Measurements from ENCODE around the gene FER. TPM values are rescaled to one million over a fixed set of nuclear protein-coding genes. Genes with fewer than 3 reads are reported as not detected.

The FER gene
- total RNA-seq, 1 experiment from 2014 or later = 19.4 TPM

- no peaks in the 10 kb centered on the region for H3K36me3 ChIP-seq (ENCODE audit: low read depth, low read length)
- intact Hi-C loops (cut with micrococcal nuclease) = no loop called here
- H3K9ac ChIP-seq (ENCODE audit: low read length) = no peak overlapping the region
- peaks cover 10% of the 10 kb centered on the region; the same call in 1 of the 2 replicates for H3K79me2 ChIP-seq (ENCODE audit: low read length)
- TF ChIP-seq EZH2phosphoT487 (IDR thresholded peaks at IDR 0.05; ENCODE audit: borderline replicate concordance, low read length) = no peak
- TF ChIP-seq EZH2 (IDR thresholded peaks at IDR 0.05; ENCODE audit: low read length, unreplicated experiment) = no peak
- TF ChIP-seq CTCF (conservative IDR thresholded peaks at IDR 0.05; ENCODE audit: low read depth, low read length) = no peak
- H2AFZ ChIP-seq (ENCODE audit: low read length) = no peak overlapping the region
- no peaks in the 10 kb centered on the region for H3K4me1 ChIP-seq (ENCODE audit: insufficient read depth, low read length)
- H4K20me1 ChIP-seq (ENCODE audit: low read length) = no peaks in the 10 kb centered on the region
- no peaks in the 10 kb centered on the region for H3K9me3 ChIP-seq (ENCODE audit: low read length)
- H3K9me2 ChIP-seq (replicated peaks; ENCODE audit: low read length) = no peaks in the 10 kb centered on the region
- H3K4me2 ChIP-seq (ENCODE audit: low read length) = no peak overlapping the region
- CTCF ChIA-PET = no interaction called here
- POLR2A ChIA-PET (ENCODE audit: unreplicated experiment) = no interaction called here
- H3F3A ChIP-seq (ENCODE audit: low read length, unreplicated experiment) = no peaks in the 10 kb centered on the region
- H3K4me3 ChIP-seq (ENCODE audit: low read length) = no peak overlapping the region
- DNase-seq (no peak), ATAC-seq (no peak)
- no TSS peak for BruUV-seq (replicated peaks)
- H3K27me3 ChIP-seq (ENCODE audit: low read length) = no peaks in the 10 kb centered on the region
- H3K27ac ChIP-seq (ENCODE audit: low read length) = no peak overlapping the region
Measured at GRCh38 chr5:108814551-108814950, 66.9 kb downstream of the FER start.

- H3K27me3 ChIP-seq (ENCODE audit: low read length) = no peaks in the 10 kb centered on the region
- BruUV-seq (replicated peaks) = no TSS peak
- H3K4me1 ChIP-seq (ENCODE audit: insufficient read depth, low read length) = no peaks in the 10 kb centered on the region
- no peaks in the 10 kb centered on the region for H3K9me3 ChIP-seq (ENCODE audit: low read length)
- peak; percentile 64; the same call in 1 of the 2 replicates for ATAC-seq
- no peak overlapping the region for H3K4me3 ChIP-seq (ENCODE audit: low read length)
- H3K4me2 ChIP-seq (ENCODE audit: low read length) = no peak overlapping the region
- no peaks in the 10 kb centered on the region for H3F3A ChIP-seq (ENCODE audit: low read length, unreplicated experiment)
- CTCF ChIA-PET = no interaction called here
- POLR2A ChIA-PET (ENCODE audit: unreplicated experiment) = interaction anchor here (0.6 kb wide), 2 partner anchors 10 to 117 kb away, joined by 3 to 4 read pairs; no protein-coding TSS in a partner anchor
- no peak overlapping the region for H3K27ac ChIP-seq (ENCODE audit: low read length)
- H3K79me2 ChIP-seq (ENCODE audit: low read length) = no peaks in the 10 kb centered on the region
- H3K36me3 ChIP-seq (ENCODE audit: low read depth, low read length) = no peaks in the 10 kb centered on the region
- peak; percentile 51 for DNase-seq
- intact Hi-C loops (cut with micrococcal nuclease) = no loop called here
- TF ChIP-seq CTCF (conservative IDR thresholded peaks at IDR 0.05; ENCODE audit: low read depth, low read length) (no peak), EZH2 (IDR thresholded peaks at IDR 0.05; ENCODE audit: low read length, unreplicated experiment) (no peak), EZH2phosphoT487 (IDR thresholded peaks at IDR 0.05; ENCODE audit: borderline replicate concordance, low read length) (no peak)
- H4K20me1 ChIP-seq (ENCODE audit: low read length) = no peaks in the 10 kb centered on the region
- no peak overlapping the region for H3K9ac ChIP-seq (ENCODE audit: low read length)
- H3K9me2 ChIP-seq (replicated peaks; ENCODE audit: low read length) = no peaks in the 10 kb centered on the region
- no peak overlapping the region for H2AFZ ChIP-seq (ENCODE audit: low read length)
Measured at GRCh38 chr5:108818613-108819272, 71.0 kb downstream of the FER start.

- no peaks in the 10 kb centered on the region for H3K9me2 ChIP-seq (replicated peaks; ENCODE audit: low read length)
- DNase-seq = no peak
- H3K4me3 ChIP-seq (ENCODE audit: low read length) = no peak overlapping the region
- intact Hi-C loops (cut with micrococcal nuclease) = no loop called here
- no peak overlapping the region for H3K9ac ChIP-seq (ENCODE audit: low read length)
- ATAC-seq = no peak
- H3K36me3 ChIP-seq (ENCODE audit: low read depth, low read length) = no peaks in the 10 kb centered on the region
- no peaks in the 10 kb centered on the region for H3K4me1 ChIP-seq (ENCODE audit: insufficient read depth, low read length)
- H2AFZ ChIP-seq (ENCODE audit: low read length) = no peak overlapping the region
- BruUV-seq (replicated peaks) = no TSS peak
- no peaks in the 10 kb centered on the region for H3K9me3 ChIP-seq (ENCODE audit: low read length)
- H3K27me3 ChIP-seq (ENCODE audit: low read length) = no peaks in the 10 kb centered on the region
- ChIA-PET CTCF (no interaction called here), POLR2A (ENCODE audit: unreplicated experiment) (no interaction called here)
- no peak overlapping the region for H3K4me2 ChIP-seq (ENCODE audit: low read length)
- no peaks in the 10 kb centered on the region for H4K20me1 ChIP-seq (ENCODE audit: low read length)
- H3K27ac ChIP-seq (ENCODE audit: low read length) = no peak overlapping the region
- TF ChIP-seq CTCF (conservative IDR thresholded peaks at IDR 0.05; ENCODE audit: low read depth, low read length) (no peak), EZH2phosphoT487 (IDR thresholded peaks at IDR 0.05; ENCODE audit: borderline replicate concordance, low read length) (no peak), EZH2 (IDR thresholded peaks at IDR 0.05; ENCODE audit: low read length, unreplicated experiment) (no peak)
- no peaks in the 10 kb centered on the region for H3K79me2 ChIP-seq (ENCODE audit: low read length)
- no peaks in the 10 kb centered on the region for H3F3A ChIP-seq (ENCODE audit: low read length, unreplicated experiment)
Measured at GRCh38 chr5:108820983-108821382, 73.3 kb downstream of the FER start.
